Neuronal stem cell (in vitro differentiated cells): ENCODE data around the gene TAOK3.

ENCODE experiments used
- DNase-seq: peaks from one replicate; pipeline ENCODE4 v3.0.0-alpha.2; 2013; ENCODE audit warnings: low spot score
- H2AFZ ChIP-seq: one replicate; pipeline ENCODE4 v1.6.1; 2013; ENCODE audit warnings: mild to moderate bottlenecking, low read length, inconsistent platforms
- H2AK5ac ChIP-seq: 2 replicates; pipeline ENCODE4 v1.6.1; 2013; ENCODE audit warnings: low read depth, mild to moderate bottlenecking, inconsistent platforms, low read length, moderate library complexity, mixed read lengths
- H2BK120ac ChIP-seq: 2 replicates; pipeline ENCODE4 v1.6.1; 2013; ENCODE audit warnings: low read depth, mild to moderate bottlenecking, inconsistent platforms, low read length, moderate library complexity, mixed read lengths
- H2BK12ac ChIP-seq: one replicate; pipeline ENCODE4 v1.6.1; 2013; ENCODE audit warnings: low read length, inconsistent platforms
- H2BK15ac ChIP-seq: 2 replicates; pipeline ENCODE4 v1.6.1; 2013; ENCODE audit warnings: mild to moderate bottlenecking, low read length, inconsistent platforms, mixed read lengths
- H2BK5ac ChIP-seq: one replicate; pipeline ENCODE4 v1.6.1; 2013; ENCODE audit warnings: inconsistent platforms, mild to moderate bottlenecking, low read length, moderate library complexity
- H3K14ac ChIP-seq: one replicate; pipeline ENCODE4 v1.6.1; 2013; ENCODE audit warnings: low read length, inconsistent platforms
- H3K18ac ChIP-seq: 2 replicates; pipeline ENCODE4 v1.6.1; 2013; ENCODE audit warnings: low read length, inconsistent platforms
- H3K23ac ChIP-seq: 2 replicates; pipeline ENCODE4 v1.6.1; 2013; ENCODE audit warnings: low read depth, mild to moderate bottlenecking, mixed read lengths, low read length, inconsistent platforms; ENCODE audit not compliant: poor library complexity
- H3K27ac ChIP-seq: replicated peaks from 3 replicates; pipeline ENCODE4 v1.5.1; 2013; ENCODE audit warnings: low read length, inconsistent platforms
- H3K27me3 ChIP-seq, 3 experiments: 2 replicates each; pipeline ENCODE4 v1.6.1; 2013; ENCODE audit warnings: low read length in 3 of 3, mild to moderate bottlenecking in 2 of 3, inconsistent platforms in 1 of 3, low read depth in 1 of 3, mixed read lengths in 1 of 3, moderate library complexity in 1 of 3; ENCODE audit not compliant: control insufficient read depth in 3 of 3, insufficient read depth in 3 of 3
- H3K36me3 ChIP-seq, 2 donors: replicated peaks in 1 of 2; 2 replicates each; pipeline ENCODE4 v1.6.1; 2013; ENCODE audit warnings: low read length in 2 of 2; ENCODE audit not compliant: control insufficient read depth in 2 of 2, insufficient read depth in 2 of 2
- H3K4ac ChIP-seq: 2 replicates; pipeline ENCODE4 v1.6.1; 2013; ENCODE audit warnings: inconsistent platforms, mild to moderate bottlenecking, low read length, moderate library complexity
- H3K4me1 ChIP-seq, 2 donors: 1 replicate in 1 of 2; 2 replicates in 1 of 2; pipeline ENCODE4 v1.6.1; 2013; ENCODE audit warnings: low read length in 2 of 2, low read depth in 1 of 2; ENCODE audit not compliant: control insufficient read depth in 2 of 2, insufficient read depth in 1 of 2
- H3K4me2 ChIP-seq: one replicate; pipeline ENCODE4 v1.6.1; 2013; ENCODE audit warnings: mild to moderate bottlenecking, low read length, inconsistent platforms; ENCODE audit not compliant: insufficient read depth, poor library complexity, severe bottlenecking
- H3K4me3 ChIP-seq, 2 donors: 2 replicates each; pipeline ENCODE4 v1.5.1; 2013; ENCODE audit warnings: low read length in 2 of 2, mild to moderate bottlenecking in 2 of 2, inconsistent platforms in 1 of 2, moderate library complexity in 1 of 2
- H3K79me1 ChIP-seq: one replicate; pipeline ENCODE4 v1.6.1; 2013; ENCODE audit warnings: low read depth, mild to moderate bottlenecking, inconsistent platforms, low read length, moderate library complexity
- H3K9ac ChIP-seq: one replicate; pipeline ENCODE4 v1.6.1; 2013; ENCODE audit warnings: mild to moderate bottlenecking, low read depth, low read length, inconsistent platforms; ENCODE audit not compliant: poor library complexity
- H3K9me3 ChIP-seq, 2 donors: replicated peaks in 1 of 2; 2 replicates each; pipeline versions ENCODE3 to v1.6.1; 2013; ENCODE audit warnings: low read length in 2 of 2, mild to moderate bottlenecking in 2 of 2, inconsistent platforms in 1 of 2, low read depth in 1 of 2, mixed read lengths in 1 of 2, moderate library complexity in 1 of 2; ENCODE audit not compliant: control insufficient read depth in 2 of 2, insufficient read depth in 1 of 2
- H4K8ac ChIP-seq: one replicate; pipeline ENCODE4 v1.6.1; 2013; ENCODE audit warnings: low read depth, mild to moderate bottlenecking, inconsistent platforms, low read length, moderate library complexity
- H4K91ac ChIP-seq: one replicate; pipeline ENCODE4 v1.6.1; 2013; ENCODE audit warnings: low read length, low read depth, mild to moderate bottlenecking, inconsistent platforms; ENCODE audit not compliant: poor library complexity
- WGBS, 2 donors: extraction: QIAGEN DNeasy Blood & Tissue Kit; methylation state at CpG; one replicate each; pipeline ENCODE4 v1.1.7; 2013; ENCODE audit warnings: missing lambda C conversion rate in 2 of 2, mixed read lengths in 1 of 2; ENCODE audit not compliant: insufficient read length in 2 of 2, insufficient replicate concordance in 1 of 2; ENCODE audit errors: extremely low coverage in 2 of 2; 5-methylcytosine and 5-hydroxymethylcytosine counted together

Gene TAOK3

DNA sequence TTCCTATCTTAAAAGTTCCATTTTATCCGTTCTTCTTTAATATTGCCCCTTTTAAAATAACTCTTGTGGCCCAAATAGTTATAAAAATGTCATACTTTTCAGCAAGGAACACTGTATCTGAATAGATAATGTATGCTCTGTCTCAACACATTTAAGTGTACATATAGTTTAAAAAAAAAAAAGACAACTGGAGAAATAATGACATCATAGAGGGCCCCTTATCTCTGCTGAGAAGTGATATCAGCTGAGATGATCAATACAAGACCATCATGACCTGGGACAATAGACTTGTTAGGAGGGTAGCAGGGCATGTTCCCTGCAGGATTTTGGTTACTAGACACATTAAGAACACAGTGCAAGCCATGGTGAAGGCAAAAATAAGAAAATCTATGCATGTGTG is 159.3 kb downstream of the TAOK3 start:
- H3K27ac ChIP-seq = no peak overlapping the region
- no peak overlapping the region for H3K14ac ChIP-seq
- no peak overlapping the region for H4K8ac ChIP-seq
- H3K4me2 ChIP-seq = no peak overlapping the region
- WGBS, 2 donors = no CpG with 5 or more reads among the region's 1 CpG
- H3K4me3 ChIP-seq = no peak overlapping the region
- H3K4ac ChIP-seq = no peak overlapping the region
- no peak overlapping the region for H2BK5ac ChIP-seq
- H3K79me1 ChIP-seq = no peaks in the 10 kb centered on the region
- H3K27me3 ChIP-seq = no peaks in the 10 kb centered on the region
- H2AK5ac ChIP-seq = no peak overlapping the region
- H3K23ac ChIP-seq = no peak overlapping the region
- no peak overlapping the region for H2BK12ac ChIP-seq
- H3K9ac ChIP-seq = no peak overlapping the region
- no peak overlapping the region for H3K18ac ChIP-seq
- H3K4me1 ChIP-seq = no peaks in the 10 kb centered on the region
- DNase-seq = no peak
- no peaks in the 10 kb centered on the region for H3K36me3 ChIP-seq
- no peaks in the 10 kb centered on the region for H3K9me3 ChIP-seq
- H2BK120ac ChIP-seq = no peak overlapping the region
- H2AFZ ChIP-seq = no peak overlapping the region
- H2BK15ac ChIP-seq = no peak overlapping the region
- H4K91ac ChIP-seq = no peak overlapping the region

DNA sequence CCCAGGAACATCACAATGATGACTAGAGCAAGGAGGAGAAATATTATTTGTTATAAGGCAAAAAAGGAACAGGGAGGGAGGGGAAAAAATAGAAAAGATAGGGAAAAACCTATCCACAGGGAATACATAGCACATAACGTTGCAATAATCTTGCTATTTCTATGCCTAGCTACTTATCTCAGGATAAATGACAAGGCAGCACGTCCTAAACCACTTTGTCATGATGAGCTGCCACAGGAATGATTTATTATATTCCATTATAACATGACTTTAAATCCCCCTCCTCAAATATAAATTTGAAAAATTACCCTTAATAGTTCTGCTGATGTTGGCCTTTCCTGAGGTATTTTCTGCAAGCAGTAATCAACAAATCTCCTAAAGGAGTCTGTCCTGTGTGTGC is 160.1 kb downstream of the TAOK3 start:
- H3K27me3 ChIP-seq = no peaks in the 10 kb centered on the region
- no peak overlapping the region for H2BK15ac ChIP-seq
- no peak overlapping the region for H2BK5ac ChIP-seq
- H3K4me1 ChIP-seq = no peaks in the 10 kb centered on the region
- no peak overlapping the region for H3K4ac ChIP-seq
- no peak for DNase-seq
- H3K4me2 ChIP-seq = no peak overlapping the region
- H3K27ac ChIP-seq = no peak overlapping the region
- H3K9ac ChIP-seq = no peak overlapping the region
- H2AK5ac ChIP-seq = no peak overlapping the region
- no peaks in the 10 kb centered on the region for H3K9me3 ChIP-seq
- no peaks in the 10 kb centered on the region for H3K36me3 ChIP-seq
- no peaks in the 10 kb centered on the region for H3K79me1 ChIP-seq
- H3K18ac ChIP-seq = no peak overlapping the region
- H4K8ac ChIP-seq = no peak overlapping the region
- H2BK12ac ChIP-seq = no peak overlapping the region
- no CpG with 5 or more reads among the region's 2 CpGs for WGBS, 2 donors
- H3K23ac ChIP-seq = no peak overlapping the region
- H3K14ac ChIP-seq = no peak overlapping the region
- no peak overlapping the region for H2AFZ ChIP-seq
- no peak overlapping the region for H3K4me3 ChIP-seq
- H4K91ac ChIP-seq = no peak overlapping the region
- no peak overlapping the region for H2BK120ac ChIP-seq

DNA sequence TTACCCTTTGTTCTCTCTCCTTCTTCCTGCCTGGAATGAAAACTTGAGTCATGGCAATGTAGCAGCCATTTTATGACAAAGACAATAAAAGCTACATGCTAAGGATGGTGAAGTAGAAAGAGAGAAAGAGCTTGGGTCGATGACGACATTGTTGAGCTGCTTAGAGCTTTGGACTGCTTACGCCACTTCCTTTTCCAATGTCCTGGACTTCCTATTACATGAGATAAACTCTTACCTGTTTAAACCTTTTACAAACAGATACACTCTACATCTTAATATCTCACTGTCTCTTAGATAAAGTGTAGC is 166.6 kb downstream of the TAOK3 start:
- Histone ChIP-seq H2BK12ac (no peak overlapping the region), H3K27ac (no peak overlapping the region), H3K18ac (no peak overlapping the region), H3K4me2 (no peak overlapping the region), H4K91ac (no peak overlapping the region), H3K27me3 (no peaks in the 10 kb centered on the region), H3K9me3 (no peaks in the 10 kb centered on the region), H3K4me3 (no peak overlapping the region), H2AFZ (no peak overlapping the region), H2BK5ac (no peak overlapping the region), H4K8ac (no peak overlapping the region), H3K4ac (no peak overlapping the region), H2BK120ac (no peak overlapping the region), H2BK15ac (no peak overlapping the region), H3K23ac (no peak overlapping the region), H3K36me3 (no peaks in the 10 kb centered on the region), H3K9ac (no peak overlapping the region), H3K4me1 (no peaks in the 10 kb centered on the region), H3K79me1 (no peaks in the 10 kb centered on the region), H2AK5ac (no peak overlapping the region), H3K14ac (no peak overlapping the region)
- no peak for DNase-seq
- WGBS, 2 donors = no CpG with 5 or more reads among the region's 3 CpGs

GRCh38 chr12:118193958-118194357 is 178.7 kb downstream of the TAOK3 start:
- no peak overlapping the region for H2BK120ac ChIP-seq
- H4K91ac ChIP-seq = no peak overlapping the region
- no peak overlapping the region for H3K14ac ChIP-seq
- no peaks in the 10 kb centered on the region for H3K79me1 ChIP-seq
- H3K4me2 ChIP-seq = no peak overlapping the region
- no peaks in the 10 kb centered on the region for H3K27me3 ChIP-seq
- H2BK15ac ChIP-seq = no peak overlapping the region
- no peak overlapping the region for H3K4ac ChIP-seq
- H2BK12ac ChIP-seq = no peak overlapping the region
- H3K4me1 ChIP-seq = no peaks in the 10 kb centered on the region
- H3K9me3 ChIP-seq = no peaks in the 10 kb centered on the region
- WGBS, 2 donors = no CpG with 5 or more reads among the region's 6 CpGs
- H2AK5ac ChIP-seq = no peak overlapping the region
- H3K23ac ChIP-seq = no peak overlapping the region
- no peak overlapping the region for H3K4me3 ChIP-seq
- H2BK5ac ChIP-seq = no peak overlapping the region
- H3K27ac ChIP-seq = no peak overlapping the region
- H2AFZ ChIP-seq = no peak overlapping the region
- H3K9ac ChIP-seq = no peak overlapping the region
- no peak overlapping the region for H3K18ac ChIP-seq
- no peaks in the 10 kb centered on the region for H3K36me3 ChIP-seq
- H4K8ac ChIP-seq = no peak overlapping the region
- DNase-seq = no peak
